K562 (cell line): Measurements from ENCODE around the gene GCNT2. TPM values are rescaled to one million over a fixed set of nuclear protein-coding genes. Genes with fewer than 3 reads are reported as not detected.

ENCODE experiments used
- ATAC-seq: fragments of 200-7000 bp; cut with Tn5 transposase; 3 replicates; pipeline ENCODE4 v1.9.1; 2020; ENCODE audit warnings: moderate library complexity
- BruUV-seq: library from RNA; stranded (reverse); fragments of 400-500 nt; replicated peaks from 2 replicates; lab custom pipeline; 2021; lab: Mats Ljungman, UMichigan
- CTCF ChIA-PET: fragments of 300-600 bp; formaldehyde crosslinking; extraction: SDS; loops from one replicate; lab custom pipeline; 2021; ENCODE audit warnings: low intra/inter-chr PET ratio; lab: Yijun Ruan, JAX
- POLR2A ChIA-PET: fragments of 300-600, 350-650 bp; sonication (Branson Sonifier 250); formaldehyde crosslinking; extraction: SDS; loops from one replicate; lab custom pipeline; 2021; ENCODE audit warnings: antibody characterized with exemption, inconsistent platforms; lab: Yijun Ruan, JAX
- DNase-seq, 4 experiments: peaks; one replicate each; pipeline versions ENCODE4 v3.0.0 to v3.0.0-alpha.2; 2011 to 2018; ENCODE audit warnings: low spot score in 3 of 4, mixed read lengths in 3 of 4; ENCODE audit errors: extremely low read depth in 1 of 4
- FAIRE-seq: peaks from 2 replicates; lab custom pipeline; 2011; peaks lifted over from hg19 to GRCh38; lab: Jason Lieb, UNC
- H2AFZ ChIP-seq: 2 replicates; pipeline ENCODE4 v1.6.0; 2011; ENCODE audit warnings: low read depth, low read length, control low read depth, inconsistent platforms
- H3K27ac ChIP-seq: fragments of 200-600 bp; 3 replicates; pipeline ENCODE4 v1.8.0; 2011; ENCODE audit warnings: low read depth, mild to moderate bottlenecking, control low read depth, inconsistent platforms, low read length, moderate library complexity, mixed read lengths; ENCODE audit errors: extremely low read depth
- H3K27me3 ChIP-seq, 2 experiments: fragments of 300-600 bp in 1 of 2; 2 replicates in 1 of 2; 3 replicates in 1 of 2; pipeline versions ENCODE4 v1.6.0 to v1.8.0; 2011; ENCODE audit warnings: inconsistent platforms in 2 of 2, low read length in 2 of 2, mild to moderate bottlenecking in 1 of 2, mixed read lengths in 1 of 2, moderate library complexity in 1 of 2; ENCODE audit not compliant: control insufficient read depth in 2 of 2, insufficient read depth in 2 of 2
- H3K36me3 ChIP-seq: fragments of 300-600 bp; 3 replicates; pipeline ENCODE4 v1.8.0; 2011; ENCODE audit warnings: mild to moderate bottlenecking, low read length, inconsistent platforms; ENCODE audit not compliant: control insufficient read depth, insufficient read depth
- H3K4me1 ChIP-seq, 2 experiments: fragments of 200-600 bp in 1 of 2; replicated peaks in 1 of 2; 2 replicates in 1 of 2; 3 replicates in 1 of 2; pipeline versions ENCODE4 v1.5.1 to v1.8.0; 2011; ENCODE audit warnings: inconsistent platforms in 2 of 2, low read length in 2 of 2, mild to moderate bottlenecking in 1 of 2, mixed read lengths in 1 of 2, moderate library complexity in 1 of 2; ENCODE audit not compliant: control insufficient read depth in 2 of 2, insufficient read depth in 2 of 2
- H3K4me2 ChIP-seq: 2 replicates; pipeline ENCODE4 v1.6.1; 2011; ENCODE audit warnings: low read length, control low read depth, inconsistent platforms, mixed read lengths; ENCODE audit not compliant: insufficient read depth
- H3K4me3 ChIP-seq: fragments of 200-600 bp; sonication (generic), shearing (Covaris generic); 2 replicates; pipeline ENCODE4 v1.5.1; 2016; ENCODE audit warnings: control low read depth, inconsistent platforms
- H3K79me2 ChIP-seq: fragments of 200-600 bp; 3 replicates; pipeline ENCODE4 v1.8.0; 2011; ENCODE audit warnings: low read length, inconsistent platforms; ENCODE audit not compliant: control insufficient read depth, insufficient read depth
- H3K9ac ChIP-seq, 2 experiments: 2 replicates each; pipeline versions ENCODE4 v1.6.0 to v1.6.1; 2011; ENCODE audit warnings: low read depth in 2 of 2, low read length in 2 of 2, control low read depth in 1 of 2, inconsistent platforms in 1 of 2, mild to moderate bottlenecking in 1 of 2, mixed read lengths in 1 of 2; ENCODE audit not compliant: insufficient read depth in 1 of 2
- H3K9me1 ChIP-seq: one replicate; pipeline ENCODE4 v1.6.0; 2011; ENCODE audit warnings: inconsistent platforms, mild to moderate bottlenecking, low read length, moderate library complexity; ENCODE audit not compliant: control insufficient read depth, insufficient read depth
- H3K9me3 ChIP-seq: replicated peaks from 2 replicates; pipeline ENCODE4 v1.5.1; 2011; ENCODE audit warnings: low read depth, low read length, inconsistent platforms; ENCODE audit not compliant: control insufficient read depth, insufficient read depth
- H4K20me1 ChIP-seq: replicated peaks from 2 replicates; pipeline ENCODE4 v1.6.1; 2011; ENCODE audit warnings: low read length, inconsistent platforms, mixed read lengths; ENCODE audit not compliant: control insufficient read depth, insufficient read depth
- EP300 ChIP-seq: IDR thresholded peaks from 2 replicates; pipeline ENCODE4 v1.6.1; 2012; ENCODE audit warnings: low read length, improper control_type of control experiment
- HNRNPLL ChIP-seq: fragments of 200-400 bp; formaldehyde crosslinking; IDR thresholded peaks from 2 replicates; pipeline ENCODE4 v1.6.1; 2017; ENCODE audit warnings: low read length, low read depth, mild to moderate bottlenecking; ENCODE audit not compliant: poor library complexity, severe bottlenecking
- PCBP2 ChIP-seq: fragments of 200-400 bp; formaldehyde crosslinking; IDR thresholded peaks from 2 replicates; pipeline ENCODE4 v1.6.1; 2018; ENCODE audit warnings: low read length, low read depth, mild to moderate bottlenecking, moderate library complexity; ENCODE audit not compliant: poor library complexity, severe bottlenecking
- ZNF583 ChIP-seq: fragments of 250-450 bp; sonication (Bioruptor Pico); IDR thresholded peaks from 2 replicates; pipeline ENCODE4 v1.4.0; 2020
- WGBS: fragments of 100-300 bp; shearing (Covaris generic); methylation state at CpG from one replicate; pipeline ENCODE4 v1.1.6; 2016; ENCODE audit warnings: low coverage, mixed read lengths; ENCODE audit not compliant: insufficient coverage; ENCODE audit errors: missing lambda C conversion rate; 5-methylcytosine and 5-hydroxymethylcytosine counted together
- in situ Hi-C: fragments of 300-500 bp; cut with MboI; formaldehyde crosslinking; loops from 4 replicates; pipeline ENCODE4 v1.15.0; 2018; ENCODE audit warnings: inconsistent platforms, mixed read lengths
- intact Hi-C: fragments of 100-400 bp; cut with micrococcal nuclease; formaldehyde crosslinking; loops from 2 replicates; pipeline ENCODE4 v1.14.2; 2022
- polyA plus RNA-seq, 8 experiments: library from polyadenylated mRNA; depleted of rRNA in 4 of 8; stranded (reverse) in 5 of 8; unstranded in 3 of 8; fragments of >200 nt; fragmentation: Nextera tagmentation in 2 of 8; fragmentation: Illumina TruSeq in 1 of 8; extraction: Ambion mirVana in 2 of 8; extraction: Trizol in 1 of 8; gene quantifications; 2 replicates each; pipeline versions ENCODE4 v1.2.1 to v1.2.3, GENCODE V29; 2011 to 2014; ENCODE audit warnings: inconsistent platforms in 1 of 8, missing spikeins in 1 of 8
- total RNA-seq, 7 experiments: library from RNA; depleted of rRNA in 6 of 7; stranded (reverse); fragments of >200 nt in 6 of 7; fragmentation: Illumina TruSeq in 2 of 7; extraction: Trizol in 2 of 7; gene quantifications; 2 replicates each; pipeline versions ENCODE4 v1.2.1 to v1.2.3, GENCODE V29; 2011 to 2021; ENCODE audit warnings: low replicate concordance in 1 of 7
- TF ChIP-seq, protein P1 (sequence below): fragments of 450-650 bp; IDR thresholded peaks from 2 replicates; pipeline ENCODE4 v1.7.1; 2018; ENCODE audit warnings: mild to moderate bottlenecking, low read depth; ENCODE audit not compliant: partially characterized antibody

Gene GCNT2
- total and polyA plus RNA-seq, 9 of the 15 experiments (the other 6 are each of a cell fraction or from before 2014, with no cell fraction given), result 0.78 to 2.6 (median 1.6) TPM

DNA sequence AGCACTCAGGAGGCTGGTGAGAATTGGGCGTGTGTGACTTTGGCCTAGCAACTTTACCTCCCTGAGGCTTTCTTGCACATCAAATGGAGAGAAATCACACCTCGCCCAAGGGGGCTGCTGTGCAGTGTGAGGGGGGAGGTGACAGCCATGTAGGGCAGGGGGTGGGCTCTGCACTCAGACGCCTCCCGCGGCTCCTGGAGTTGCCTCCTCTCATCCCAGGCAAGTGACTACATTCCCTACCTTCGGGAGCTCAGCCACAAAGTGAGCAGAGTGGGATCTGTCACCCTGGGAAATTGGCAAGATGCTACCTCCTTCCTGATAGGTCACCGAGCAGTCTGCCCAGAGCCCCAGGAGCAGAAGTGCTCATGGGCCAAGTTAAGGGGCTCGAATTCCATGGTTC is 56.0 kb downstream of the GCNT2 start:
- DNase-seq, result no peak

More for the DNA sequence above, 56.0 kb downstream of the GCNT2 start:
- POLR2A ChIA-PET, result no interaction called here
- Histone ChIP-seq H3K27ac (no peak overlapping the region), H3K4me2 (no peak overlapping the region), H4K20me1 (no peaks in the 10 kb centered on the region), H3K79me2 (no peaks in the 10 kb centered on the region), H3K27me3 (peaks cover 6 to 20% of the 10 kb centered on the region in 2 experiments; a peak in 4 of 5 replicates), H3K36me3 (no peaks in the 10 kb centered on the region), H3K9me1 (no peaks in the 10 kb centered on the region), H2AFZ (no peak overlapping the region), H3K4me3 (no peak overlapping the region), H3K9me3 (no peaks in the 10 kb centered on the region), H3K4me1 (no peaks in the 10 kb centered on the region; a peak in 2 of 5 replicates), H3K9ac (no peak overlapping the region)
- TF ChIP-seq ZNF583 (CRISPR knock-in tag), result no peak
- TF ChIP-seq PCBP2, result no peak
- TF ChIP-seq, protein P1, sequence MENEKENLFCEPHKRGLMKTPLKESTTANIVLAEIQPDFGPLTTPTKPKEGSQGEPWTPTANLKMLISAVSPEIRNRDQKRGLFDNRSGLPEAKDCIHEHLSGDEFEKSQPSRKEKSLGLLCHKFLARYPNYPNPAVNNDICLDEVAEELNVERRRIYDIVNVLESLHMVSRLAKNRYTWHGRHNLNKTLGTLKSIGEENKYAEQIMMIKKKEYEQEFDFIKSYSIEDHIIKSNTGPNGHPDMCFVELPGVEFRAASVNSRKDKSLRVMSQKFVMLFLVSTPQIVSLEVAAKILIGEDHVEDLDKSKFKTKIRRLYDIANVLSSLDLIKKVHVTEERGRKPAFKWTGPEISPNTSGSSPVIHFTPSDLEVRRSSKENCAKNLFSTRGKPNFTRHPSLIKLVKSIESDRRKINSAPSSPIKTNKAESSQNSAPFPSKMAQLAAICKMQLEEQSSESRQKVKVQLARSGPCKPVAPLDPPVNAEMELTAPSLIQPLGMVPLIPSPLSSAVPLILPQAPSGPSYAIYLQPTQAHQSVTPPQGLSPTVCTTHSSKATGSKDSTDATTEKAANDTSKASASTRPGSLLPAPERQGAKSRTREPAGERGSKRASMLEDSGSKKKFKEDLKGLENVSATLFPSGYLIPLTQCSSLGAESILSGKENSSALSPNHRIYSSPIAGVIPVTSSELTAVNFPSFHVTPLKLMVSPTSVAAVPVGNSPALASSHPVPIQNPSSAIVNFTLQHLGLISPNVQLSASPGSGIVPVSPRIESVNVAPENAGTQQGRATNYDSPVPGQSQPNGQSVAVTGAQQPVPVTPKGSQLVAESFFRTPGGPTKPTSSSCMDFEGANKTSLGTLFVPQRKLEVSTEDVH, result no peak
- TF ChIP-seq EP300, result no peak
- no peak for TF ChIP-seq HNRNPLL
- ATAC-seq, result no peak
- in situ Hi-C loops (no loop called here), intact Hi-C loops (no loop called here)
- WGBS, result 35% methylated on average over 6 of the region's 8 CpGs
- no TSS peak for BruUV-seq
- CTCF ChIA-PET, result no interaction called here
- no peak for FAIRE-seq
